MM.1S (cell line): ENCODE measurements around the gene ATP8B3.

Experiments
- DNase-seq: peaks from one replicate; pipeline ENCODE4 v3.0.0-alpha.2; 2015
- H2AFZ ChIP-seq: fragments of 300-600 bp; sonication (generic); 2 replicates; pipeline ENCODE4 v1.6.0; 2016; ENCODE audit warnings: antibody characterized with exemption, low read length
- H3F3A ChIP-seq: fragments of 300-600 bp; sonication (generic); 2 replicates; pipeline ENCODE4 v1.6.1; 2016; ENCODE audit warnings: mild to moderate bottlenecking, antibody characterized with exemption, low read length, moderate library complexity, mixed read lengths; ENCODE audit not compliant: insufficient read depth
- H3K27ac ChIP-seq: fragments of 300-600 bp; sonication (generic); 2 replicates; pipeline ENCODE4 v1.5.1; 2016; ENCODE audit warnings: mild to moderate bottlenecking, low read length
- H3K27me3 ChIP-seq: fragments of 300-600 bp; sonication (generic); replicated peaks from 2 replicates; pipeline ENCODE4 v1.6.0; 2016; ENCODE audit warnings: low read length; ENCODE audit not compliant: insufficient read depth
- H3K36me3 ChIP-seq: fragments of 300-600 bp; sonication (generic); replicated peaks from 2 replicates; pipeline ENCODE4 v1.6.1; 2016; ENCODE audit warnings: mild to moderate bottlenecking, low read length, mixed read lengths; ENCODE audit not compliant: insufficient read depth
- H3K4me1 ChIP-seq: fragments of 300-600 bp; sonication (generic); 2 replicates; pipeline ENCODE4 v1.6.1; 2016; ENCODE audit warnings: low read length, mixed read lengths
- H3K4me2 ChIP-seq: fragments of 300-600 bp; sonication (generic); 2 replicates; pipeline ENCODE4 v1.6.0; 2016; ENCODE audit warnings: low read depth, low read length
- H3K4me3 ChIP-seq: fragments of 300-600 bp; sonication (generic); 2 replicates; pipeline ENCODE4 v1.5.1; 2016; ENCODE audit warnings: low read length, mixed read lengths
- H3K79me2 ChIP-seq: fragments of 300-600 bp; sonication (generic); 2 replicates; pipeline ENCODE4 v1.6.1; 2016; ENCODE audit warnings: mixed run types, low read length, mixed read lengths
- H3K9ac ChIP-seq: fragments of 300-600 bp; sonication (generic); 2 replicates; pipeline ENCODE4 v1.6.1; 2016; ENCODE audit warnings: low read length, mixed read lengths
- H3K9me2 ChIP-seq: fragments of 300-600 bp; sonication (generic); replicated peaks from 2 replicates; pipeline ENCODE4 v1.6.1; 2016; ENCODE audit warnings: mild to moderate bottlenecking, low read length, mixed read lengths; ENCODE audit not compliant: insufficient read depth
- H3K9me3 ChIP-seq: fragments of 300-600 bp; sonication (generic); replicated peaks from 2 replicates; pipeline ENCODE4 v1.6.1; 2016; ENCODE audit warnings: mild to moderate bottlenecking, low read length, mixed read lengths; ENCODE audit not compliant: insufficient read depth
- H4K20me1 ChIP-seq: fragments of 300-600 bp; sonication (generic); 2 replicates; pipeline ENCODE4 v1.6.1; 2016; ENCODE audit warnings: mild to moderate bottlenecking, low read length, moderate library complexity, mixed read lengths; ENCODE audit not compliant: insufficient read depth
- EZH2 ChIP-seq: fragments of 300-600 bp; sonication (generic); optimal IDR thresholded peaks from 2 replicates; pipeline ENCODE3; 2017; ENCODE audit warnings: low read depth, mild to moderate bottlenecking, antibody characterized with exemption, low read length, mixed read lengths
- EZH2phosphoT487 ChIP-seq: fragments of 300-600 bp; sonication (generic); IDR thresholded peaks from 2 replicates; pipeline ENCODE4 v1.6.1; 2018; ENCODE audit warnings: antibody characterized with exemption, low read length
- TF ChIP-seq, protein P1 (sequence below): fragments of 300-600 bp; sonication (generic); IDR thresholded peaks from 2 replicates; pipeline ENCODE4 v1.5.1; 2016; ENCODE audit warnings: antibody characterized with exemption, low read length, mixed read lengths

The ATP8B3 gene

DNA sequence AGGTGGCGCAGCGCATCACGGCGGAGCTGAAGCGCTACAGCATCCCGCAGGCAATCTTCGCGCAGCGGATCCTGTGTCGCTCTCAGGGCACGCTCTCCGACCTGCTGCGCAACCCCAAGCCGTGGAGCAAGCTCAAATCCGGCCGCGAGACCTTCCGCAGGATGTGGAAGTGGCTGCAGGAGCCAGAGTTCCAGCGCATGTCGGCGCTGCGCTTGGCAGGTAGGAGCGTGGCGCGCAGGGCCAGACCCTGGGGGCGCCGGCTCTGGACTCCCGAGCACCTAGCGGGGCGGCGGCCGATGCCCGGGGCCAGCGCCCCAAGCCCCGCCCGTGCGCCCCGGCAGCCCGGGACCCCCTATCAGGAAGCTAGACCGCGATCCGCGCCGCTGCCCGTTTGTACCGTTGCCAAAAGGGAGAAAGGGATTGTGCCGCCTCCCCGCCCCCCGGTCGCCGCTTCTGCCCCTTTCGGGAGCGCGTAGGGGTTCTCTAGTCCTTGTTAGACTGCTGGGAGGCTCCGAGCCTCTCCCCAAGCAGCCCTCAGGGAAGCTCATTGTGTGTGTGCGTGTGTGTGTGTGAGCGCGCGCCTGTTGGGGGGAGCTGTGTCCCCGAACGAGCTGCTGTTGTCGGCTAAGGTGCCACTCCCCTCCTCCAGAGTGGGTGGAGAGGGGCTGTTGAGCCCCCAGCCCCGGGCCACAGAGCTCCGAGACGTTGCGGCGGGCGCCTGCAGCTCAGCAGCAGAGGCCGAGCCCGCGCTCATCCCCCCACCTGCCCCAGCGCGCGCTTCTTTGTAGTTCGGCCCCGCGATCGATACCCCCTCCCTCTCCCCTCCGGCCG is 57.2 kb downstream of the ATP8B3 start:
- Histone ChIP-seq H3K9ac (no peak overlapping the region), H4K20me1 (no peaks in the 10 kb centered on the region), H3K4me3 (no peak overlapping the region), H3K36me3 (no peaks in the 10 kb centered on the region), H3K9me3 (no peaks in the 10 kb centered on the region), H3K4me1 (no peaks in the 10 kb centered on the region), H3K79me2 (no peaks in the 10 kb centered on the region), H3F3A (no peaks in the 10 kb centered on the region), H3K27me3 (peaks cover 87% of the 10 kb centered on the region), H3K4me2 (no peak overlapping the region), H3K27ac (no peak overlapping the region), H3K9me2 (no peaks in the 10 kb centered on the region), H2AFZ (no peak overlapping the region)
- DNase-seq, result no peak
- TF ChIP-seq, protein P1, sequence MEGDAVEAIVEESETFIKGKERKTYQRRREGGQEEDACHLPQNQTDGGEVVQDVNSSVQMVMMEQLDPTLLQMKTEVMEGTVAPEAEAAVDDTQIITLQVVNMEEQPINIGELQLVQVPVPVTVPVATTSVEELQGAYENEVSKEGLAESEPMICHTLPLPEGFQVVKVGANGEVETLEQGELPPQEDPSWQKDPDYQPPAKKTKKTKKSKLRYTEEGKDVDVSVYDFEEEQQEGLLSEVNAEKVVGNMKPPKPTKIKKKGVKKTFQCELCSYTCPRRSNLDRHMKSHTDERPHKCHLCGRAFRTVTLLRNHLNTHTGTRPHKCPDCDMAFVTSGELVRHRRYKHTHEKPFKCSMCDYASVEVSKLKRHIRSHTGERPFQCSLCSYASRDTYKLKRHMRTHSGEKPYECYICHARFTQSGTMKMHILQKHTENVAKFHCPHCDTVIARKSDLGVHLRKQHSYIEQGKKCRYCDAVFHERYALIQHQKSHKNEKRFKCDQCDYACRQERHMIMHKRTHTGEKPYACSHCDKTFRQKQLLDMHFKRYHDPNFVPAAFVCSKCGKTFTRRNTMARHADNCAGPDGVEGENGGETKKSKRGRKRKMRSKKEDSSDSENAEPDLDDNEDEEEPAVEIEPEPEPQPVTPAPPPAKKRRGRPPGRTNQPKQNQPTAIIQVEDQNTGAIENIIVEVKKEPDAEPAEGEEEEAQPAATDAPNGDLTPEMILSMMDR, result no peak
- no peak for TF ChIP-seq EZH2phosphoT487
- TF ChIP-seq EZH2, result no peak

DNA sequence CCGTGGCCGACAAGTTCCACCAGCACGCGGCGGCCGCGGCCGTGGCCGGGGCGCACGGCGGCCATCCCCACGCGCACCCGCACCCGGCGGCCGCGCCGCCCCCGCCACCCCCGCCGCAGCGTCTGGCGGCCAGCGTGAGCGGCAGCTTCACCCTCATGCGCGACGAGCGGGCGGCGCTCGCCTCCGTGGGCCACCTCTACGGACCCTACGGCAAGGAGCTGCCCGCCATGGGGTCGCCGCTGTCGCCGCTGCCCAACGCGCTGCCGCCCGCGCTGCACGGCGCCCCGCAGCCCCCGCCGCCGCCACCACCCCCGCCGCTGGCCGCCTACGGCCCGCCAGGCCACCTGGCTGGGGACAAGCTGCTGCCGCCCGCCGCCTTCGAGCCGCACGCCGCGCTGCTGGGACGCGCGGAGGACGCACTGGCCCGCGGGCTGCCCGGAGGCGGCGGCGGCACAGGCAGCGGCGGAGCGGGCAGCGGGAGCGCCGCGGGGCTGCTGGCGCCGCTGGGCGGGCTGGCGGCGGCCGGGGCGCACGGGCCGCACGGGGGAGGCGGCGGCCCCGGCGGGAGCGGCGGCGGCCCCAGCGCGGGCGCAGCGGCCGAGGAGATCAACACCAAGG is 57.9 kb downstream of the ATP8B3 start:
- Histone ChIP-seq H3K27me3 (peaks cover 87% of the 10 kb centered on the region), H3F3A (no peaks in the 10 kb centered on the region), H3K36me3 (no peaks in the 10 kb centered on the region), H3K27ac (no peak overlapping the region), H2AFZ (no peak overlapping the region), H3K4me2 (no peak overlapping the region), H3K9ac (no peak overlapping the region), H3K9me3 (no peaks in the 10 kb centered on the region), H3K79me2 (no peaks in the 10 kb centered on the region), H3K4me3 (no peak overlapping the region), H3K9me2 (no peaks in the 10 kb centered on the region), H3K4me1 (no peaks in the 10 kb centered on the region), H4K20me1 (no peaks in the 10 kb centered on the region)
- TF ChIP-seq EZH2phosphoT487 (no peak), EZH2 (no peak)
- no peak for DNase-seq

DNA sequence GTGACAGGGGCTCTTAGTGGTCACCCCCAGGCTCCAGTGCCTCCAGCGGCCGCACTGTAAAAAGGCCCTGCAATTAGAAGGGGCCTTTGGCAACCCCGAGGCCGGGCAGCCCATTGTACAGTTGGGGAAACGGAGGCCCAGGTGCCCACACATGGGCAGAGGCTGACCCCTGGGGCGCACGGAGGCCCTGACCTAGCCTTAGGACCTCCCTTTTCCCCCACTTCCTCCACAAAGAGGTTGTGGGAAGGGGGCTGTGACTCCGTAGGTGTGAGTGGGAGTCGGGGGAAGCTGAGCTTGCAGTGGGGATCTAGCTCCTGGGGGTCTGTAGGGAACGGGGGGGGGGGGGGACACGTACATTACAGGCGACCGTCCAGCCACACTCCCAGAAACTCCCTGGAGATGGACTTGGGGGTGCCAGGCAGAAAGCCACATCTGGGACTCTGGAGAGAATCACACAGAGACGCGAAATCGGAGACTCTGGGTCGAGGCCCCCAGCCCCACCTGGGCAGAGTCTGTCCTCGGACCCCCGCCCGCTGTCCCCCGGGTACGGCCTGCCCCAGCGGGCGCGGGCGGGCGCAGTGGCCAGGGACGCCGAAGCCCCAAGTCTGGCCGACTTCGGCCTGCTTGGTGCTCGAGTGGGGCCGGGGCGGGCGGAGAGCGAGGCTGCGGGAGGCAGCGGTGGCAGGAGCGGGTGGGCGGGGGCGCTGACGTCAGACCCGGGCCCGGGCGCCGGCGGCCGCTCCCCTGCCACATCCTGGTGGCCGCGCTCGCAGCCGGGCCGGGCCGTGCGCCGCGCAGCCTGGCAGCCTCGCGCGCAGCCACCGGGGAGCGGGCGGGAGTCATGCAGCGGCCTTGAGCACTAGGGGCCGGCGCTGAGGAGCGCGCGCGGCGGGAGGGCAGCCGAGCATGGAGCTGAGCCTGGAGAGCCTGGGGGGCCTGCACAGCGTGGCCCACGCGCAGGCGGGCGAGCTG is 59.0 kb downstream of the ATP8B3 start, which contains the start of gene ONECUT3:
Gene ONECUT3, plus strand, starts transcription at position 750 of the 972 bp plus-strand sequence. Its CDS starts 157 bp downstream, at position 907.
- Histone ChIP-seq H3K9me2 (no peaks in the 10 kb centered on the region), H3F3A (no peaks in the 10 kb centered on the region), H3K4me2 (no peak within 1 kb of the TSS), H3K4me1 (no peaks in the 10 kb centered on the region), H4K20me1 (no peaks in the 10 kb centered on the region), H3K27me3 (peaks cover 88% of the 10 kb centered on the region), H3K4me3 (no peak within 1 kb of the TSS), H3K9ac (no peak within 1 kb of the TSS), H3K79me2 (no peaks in the 10 kb centered on the region), H3K9me3 (no peaks in the 10 kb centered on the region), H3K27ac (no peak within 1 kb of the TSS), H2AFZ (no peak within 1 kb of the TSS), H3K36me3 (no peaks in the 10 kb centered on the region)
- DNase-seq, result no peak
- TF ChIP-seq, protein P1, result no peak
- TF ChIP-seq EZH2, result no peak
- no peak for TF ChIP-seq EZH2phosphoT487
